GM21786 (cell line): ENCODE measurements around the gene IFNA16.
A peak's percentile ranks its signal among the peaks of the same experiment; 100 is the strongest.
"Not testable (repeated sequence)": the region's sequence is repeated elsewhere in the genome, so short reads cannot be mapped to it uniquely, and the experiment has no call there.

Experiments
- ATAC-seq: cut with Tn5 transposase; IDR thresholded peaks from one replicate; pipeline ENCODE4 v1.9.1; 2021; ENCODE audit not compliant: unreplicated experiment

Gene IFNA16

GRCh38 chr9:21202105-21202504 lies 15.0 kb downstream of the IFNA16 start, which contains the start of gene IFNA7:
Gene IFNA7 (minus strand): TSS chr9:21202205. CDS start chr9:21202165, 40 bp downstream.
- not testable (repeated sequence) for ATAC-seq

GRCh38 chr9:21194867-21195776 lies 22.0 kb downstream of the IFNA16 start:
- peak; percentile 94 for ATAC-seq

- ATAC-seq = not testable (repeated sequence)
These were observed 29.6 kb downstream of the IFNA16 start, which contains the start of gene IFNA4 for GRCh38 chr9:21187487-21187886. Gene IFNA4 (minus strand): TSS chr9:21187587. CDS start chr9:21187531, 56 bp downstream.

- peak; percentile 92 for ATAC-seq
These were observed 34.0 kb downstream of the IFNA16 start for GRCh38 chr9:21182810-21183736.

- ATAC-seq = no peak
These were observed 42.4 kb downstream of the IFNA16 start for GRCh38 chr9:21174671-21175070.

- ATAC-seq = no peak
These were observed 45.0 kb downstream of the IFNA16 start for GRCh38 chr9:21172156-21172555.

GRCh38 chr9:21171351-21171750 lies 45.8 kb downstream of the IFNA16 start:
- no peak for ATAC-seq

GRCh38 chr9:21166560-21166959 lies 50.6 kb downstream of the IFNA16 start, which contains the start of gene IFNA21:
Gene IFNA21 (minus strand): TSS chr9:21166660. CDS start chr9:21166612, 48 bp downstream.
- not testable (repeated sequence) for ATAC-seq
